SIG-M5 treated with dmso at 0.1 percent for 504 hours (cell line): ENCODE data around the gene PIK3AP1.

Source experiments
- DNase-seq: peaks from one replicate; lab custom pipeline; 2025; ENCODE audit not compliant: unreplicated experiment; lab: John Stamatoyannopoulos, UW

The PIK3AP1 gene

GRCh38 chr10:96673318-96674099, 46.8 kb downstream of the PIK3AP1 start:
- peak; percentile 72 for DNase-seq

GRCh38 chr10:96672481-96673175, 47.7 kb downstream of the PIK3AP1 start:
- no peak for DNase-seq

- DNase-seq = no peak
Observed at GRCh38 chr10:96671211-96671890, 49.0 kb downstream of the PIK3AP1 start.

- no peak for DNase-seq
Observed at GRCh38 chr10:96670786-96671185, 49.5 kb downstream of the PIK3AP1 start.

GRCh38 chr10:96667401-96667800, 52.9 kb downstream of the PIK3AP1 start:
- no peak for DNase-seq

DNA sequence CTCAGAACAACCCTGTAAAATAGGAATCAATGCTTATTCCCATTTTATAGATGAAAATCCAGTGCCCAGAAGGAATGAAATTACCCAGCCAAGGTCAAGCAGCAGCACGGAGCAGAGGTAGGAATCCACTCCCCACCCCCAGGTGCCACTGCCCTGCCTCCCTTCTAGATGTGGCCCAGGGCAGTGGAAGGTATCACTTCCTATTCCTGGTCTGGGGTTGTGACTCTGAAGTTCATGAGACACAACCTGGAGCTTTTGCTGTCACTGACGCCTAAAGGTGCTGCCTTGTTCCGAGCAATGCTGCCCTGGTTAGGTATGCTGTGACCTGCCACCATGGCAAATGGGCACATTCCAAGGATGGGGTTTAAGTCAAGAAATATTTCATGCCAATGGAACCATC, 53.6 kb downstream of the PIK3AP1 start:
- DNase-seq = no peak

DNA sequence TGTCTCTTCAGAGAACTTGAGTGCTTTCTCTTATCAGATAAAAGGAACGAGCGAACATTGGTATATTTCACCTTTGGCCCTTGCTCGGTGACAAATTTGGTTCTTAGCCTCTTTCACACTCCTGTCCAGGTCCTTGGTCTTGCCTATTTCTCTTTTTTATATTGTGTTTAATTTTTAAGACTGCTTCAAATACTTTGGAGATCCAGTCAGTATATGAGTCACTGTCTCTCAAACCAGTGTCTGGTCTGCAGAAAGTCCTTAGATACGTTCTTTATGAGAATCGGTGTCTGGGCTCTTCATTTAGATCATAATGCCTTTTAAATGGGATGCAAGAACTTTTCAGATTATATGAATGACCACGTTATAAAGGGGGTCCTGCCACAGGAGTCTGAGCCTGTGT, 55.0 kb downstream of the PIK3AP1 start:
- no peak for DNase-seq

GRCh38 chr10:96664563-96664962, 55.8 kb downstream of the PIK3AP1 start:
- DNase-seq = no peak

DNA sequence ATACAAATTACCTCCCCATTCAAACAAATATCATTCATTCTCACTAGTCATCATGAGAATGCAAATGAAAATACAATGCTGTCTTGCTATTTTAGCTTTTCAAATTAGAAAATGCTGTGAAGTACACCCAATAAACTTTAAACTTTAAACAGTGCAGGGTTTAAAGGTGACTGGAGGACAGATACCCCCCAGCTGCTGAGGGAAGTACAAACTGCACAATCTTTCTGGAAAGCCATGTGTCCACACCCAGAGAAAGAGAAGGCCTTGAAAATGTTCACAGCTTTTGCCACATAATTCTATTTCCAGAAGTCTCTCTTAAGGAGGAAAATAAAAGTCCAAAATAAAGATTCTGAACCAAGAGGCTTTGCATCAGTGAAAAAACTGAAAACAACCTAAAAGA, 56.5 kb downstream of the PIK3AP1 start:
- no peak for DNase-seq

DNA sequence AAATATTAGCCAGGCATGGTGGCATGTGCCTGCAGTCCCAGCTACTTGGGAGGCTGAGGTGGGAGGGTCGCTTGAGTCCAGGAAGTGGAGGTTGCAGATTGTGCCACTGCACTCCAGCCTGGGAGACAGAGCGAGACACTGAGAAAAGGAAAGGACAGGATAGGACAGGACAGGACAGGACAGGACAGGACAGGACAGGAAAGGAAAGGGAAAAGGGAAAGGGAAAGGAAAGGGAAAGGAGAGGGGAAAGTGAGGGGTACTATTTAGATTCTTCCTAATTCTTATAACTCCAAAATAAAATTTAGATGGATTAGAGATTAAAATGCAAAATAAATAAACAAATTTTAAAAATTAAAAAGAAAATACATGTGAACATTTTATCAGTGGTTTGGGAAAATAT, 58.7 kb downstream of the PIK3AP1 start:
- no peak for DNase-seq

- DNase-seq = no peak
Observed at GRCh38 chr10:96660297-96660696, 60.0 kb downstream of the PIK3AP1 start.

DNA sequence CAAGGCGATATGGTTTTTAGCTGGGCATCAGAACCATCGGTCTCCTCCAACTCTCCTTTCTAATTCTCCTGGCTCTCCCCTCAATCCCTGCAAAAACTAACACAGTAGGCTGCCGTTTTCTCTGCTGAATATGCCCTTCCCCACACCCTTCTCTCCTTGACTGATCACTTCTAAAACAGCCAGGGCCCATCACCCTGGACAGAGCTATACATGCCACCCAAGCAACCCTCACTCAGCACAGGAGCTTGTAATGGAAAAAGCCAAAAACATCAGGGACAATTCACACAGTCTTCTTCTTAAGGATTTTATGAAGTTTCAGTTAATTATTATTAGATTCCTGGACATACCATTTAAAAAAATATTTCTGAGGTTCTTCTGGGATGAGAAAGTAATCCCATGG, 61.5 kb downstream of the PIK3AP1 start:
- DNase-seq = no peak

GRCh38 chr10:96657385-96657784, 62.9 kb downstream of the PIK3AP1 start:
- no peak for DNase-seq

- peak; percentile 91 for DNase-seq
Observed at GRCh38 chr10:96656839-96657238, 63.5 kb downstream of the PIK3AP1 start.

DNA sequence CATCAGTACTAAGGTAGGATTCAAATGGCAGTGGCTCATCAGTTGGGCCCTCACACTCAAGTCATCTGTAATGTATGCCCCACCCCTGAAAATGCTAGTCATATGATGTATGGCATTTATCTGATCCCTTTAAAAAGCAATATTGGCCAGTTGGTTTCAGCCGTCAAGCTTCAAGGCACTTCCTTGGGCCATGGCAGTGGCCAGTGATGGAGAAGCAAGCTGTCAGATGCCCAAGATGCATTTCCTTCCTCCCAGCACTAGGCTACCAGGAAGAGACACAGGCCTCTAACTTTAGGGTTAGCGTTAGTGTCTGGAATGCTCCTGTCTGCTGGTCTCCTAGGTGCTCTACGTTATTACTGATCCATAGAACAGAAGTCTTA, 64.1 kb downstream of the PIK3AP1 start:
- peak; percentile 28 for DNase-seq

- no peak for DNase-seq
Observed at GRCh38 chr10:96655461-96656197, 64.7 kb downstream of the PIK3AP1 start.

DNA sequence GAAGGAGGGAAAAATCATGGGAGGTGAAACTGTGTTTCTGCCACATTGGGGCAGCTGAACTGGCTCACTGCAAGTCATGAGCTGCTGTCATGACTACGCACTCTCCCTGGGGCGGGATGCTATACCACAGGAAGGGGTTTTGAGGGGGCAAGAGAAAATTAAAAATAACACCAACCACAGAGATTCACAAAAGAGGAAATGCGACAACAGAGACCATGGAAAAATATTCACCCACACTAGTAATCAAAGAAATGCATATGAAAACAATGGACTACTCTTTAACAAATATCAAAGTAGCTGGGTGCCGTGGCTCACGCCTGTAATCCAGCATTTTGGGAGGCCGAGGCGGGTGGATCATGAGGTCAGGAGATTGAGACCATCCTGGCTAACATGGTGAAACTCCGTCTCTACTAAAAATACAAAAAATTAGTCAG, 68.3 kb downstream of the PIK3AP1 start:
- DNase-seq = peak; percentile 91

- no peak for DNase-seq
Observed at GRCh38 chr10:96650958-96651357, 69.4 kb downstream of the PIK3AP1 start.

GRCh38 chr10:96648297-96648696, 72.0 kb downstream of the PIK3AP1 start:
- no peak for DNase-seq

DNA sequence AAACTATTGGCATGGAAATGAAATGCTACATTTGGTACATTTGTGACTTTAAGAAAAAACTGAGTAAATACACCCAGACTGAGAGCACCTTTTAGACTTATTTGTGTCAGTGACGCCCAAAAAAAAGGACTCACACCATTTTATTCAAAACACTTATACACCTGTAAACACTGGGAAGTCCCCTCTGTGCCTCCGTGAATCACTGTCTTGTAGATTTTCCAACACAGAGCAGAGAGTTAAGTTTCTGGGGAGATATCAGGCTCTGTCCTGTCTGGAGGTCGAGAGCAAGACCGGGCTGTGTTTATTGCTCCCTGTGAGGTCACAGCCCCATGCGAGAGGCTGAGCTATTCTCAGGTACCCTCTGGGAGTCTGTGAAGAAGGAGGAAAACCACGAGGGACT, 72.8 kb downstream of the PIK3AP1 start:
- no peak for DNase-seq

- peak; percentile 39 for DNase-seq
Observed at GRCh38 chr10:96646751-96647166, 73.6 kb downstream of the PIK3AP1 start.
